ENCODE measurements around the gene HDAC5.

DNA sequence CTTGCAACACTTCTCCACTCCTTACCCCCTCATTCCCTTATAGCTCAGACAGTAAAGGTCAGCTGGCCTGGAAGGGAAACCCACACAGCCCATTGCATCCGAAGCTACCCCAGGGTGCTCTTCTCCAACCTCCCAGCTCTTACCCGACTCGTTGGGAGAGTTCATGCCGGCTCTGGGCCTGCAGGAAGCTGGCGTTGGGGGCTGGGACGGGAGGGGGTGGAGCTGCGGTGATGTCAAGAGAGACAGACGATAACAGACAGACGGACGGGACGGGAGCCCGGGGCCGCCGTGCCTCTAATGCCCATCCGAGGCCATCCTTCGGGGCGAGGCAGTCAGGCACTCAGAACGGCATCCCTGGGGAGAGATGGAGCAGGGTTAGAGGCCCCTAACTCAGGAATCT, 6.1 kb downstream of the HDAC5 start:
- TF ChIP-seq, protein P1, sequence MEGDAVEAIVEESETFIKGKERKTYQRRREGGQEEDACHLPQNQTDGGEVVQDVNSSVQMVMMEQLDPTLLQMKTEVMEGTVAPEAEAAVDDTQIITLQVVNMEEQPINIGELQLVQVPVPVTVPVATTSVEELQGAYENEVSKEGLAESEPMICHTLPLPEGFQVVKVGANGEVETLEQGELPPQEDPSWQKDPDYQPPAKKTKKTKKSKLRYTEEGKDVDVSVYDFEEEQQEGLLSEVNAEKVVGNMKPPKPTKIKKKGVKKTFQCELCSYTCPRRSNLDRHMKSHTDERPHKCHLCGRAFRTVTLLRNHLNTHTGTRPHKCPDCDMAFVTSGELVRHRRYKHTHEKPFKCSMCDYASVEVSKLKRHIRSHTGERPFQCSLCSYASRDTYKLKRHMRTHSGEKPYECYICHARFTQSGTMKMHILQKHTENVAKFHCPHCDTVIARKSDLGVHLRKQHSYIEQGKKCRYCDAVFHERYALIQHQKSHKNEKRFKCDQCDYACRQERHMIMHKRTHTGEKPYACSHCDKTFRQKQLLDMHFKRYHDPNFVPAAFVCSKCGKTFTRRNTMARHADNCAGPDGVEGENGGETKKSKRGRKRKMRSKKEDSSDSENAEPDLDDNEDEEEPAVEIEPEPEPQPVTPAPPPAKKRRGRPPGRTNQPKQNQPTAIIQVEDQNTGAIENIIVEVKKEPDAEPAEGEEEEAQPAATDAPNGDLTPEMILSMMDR (IDR thresholded peaks at IDR 0.05) = no peak
- no peak for TF ChIP-seq POLR2A (IDR thresholded peaks at IDR 0.05)

All from right lobe of liver (tissue), 4 donors.